NCI-H774 (cell line): ENCODE results near the gene GPRIN2.

ENCODE experiments used
- DNase-seq: peaks from one replicate; lab custom pipeline; 2025; lab: John Stamatoyannopoulos, UW

Gene GPRIN2

DNA sequence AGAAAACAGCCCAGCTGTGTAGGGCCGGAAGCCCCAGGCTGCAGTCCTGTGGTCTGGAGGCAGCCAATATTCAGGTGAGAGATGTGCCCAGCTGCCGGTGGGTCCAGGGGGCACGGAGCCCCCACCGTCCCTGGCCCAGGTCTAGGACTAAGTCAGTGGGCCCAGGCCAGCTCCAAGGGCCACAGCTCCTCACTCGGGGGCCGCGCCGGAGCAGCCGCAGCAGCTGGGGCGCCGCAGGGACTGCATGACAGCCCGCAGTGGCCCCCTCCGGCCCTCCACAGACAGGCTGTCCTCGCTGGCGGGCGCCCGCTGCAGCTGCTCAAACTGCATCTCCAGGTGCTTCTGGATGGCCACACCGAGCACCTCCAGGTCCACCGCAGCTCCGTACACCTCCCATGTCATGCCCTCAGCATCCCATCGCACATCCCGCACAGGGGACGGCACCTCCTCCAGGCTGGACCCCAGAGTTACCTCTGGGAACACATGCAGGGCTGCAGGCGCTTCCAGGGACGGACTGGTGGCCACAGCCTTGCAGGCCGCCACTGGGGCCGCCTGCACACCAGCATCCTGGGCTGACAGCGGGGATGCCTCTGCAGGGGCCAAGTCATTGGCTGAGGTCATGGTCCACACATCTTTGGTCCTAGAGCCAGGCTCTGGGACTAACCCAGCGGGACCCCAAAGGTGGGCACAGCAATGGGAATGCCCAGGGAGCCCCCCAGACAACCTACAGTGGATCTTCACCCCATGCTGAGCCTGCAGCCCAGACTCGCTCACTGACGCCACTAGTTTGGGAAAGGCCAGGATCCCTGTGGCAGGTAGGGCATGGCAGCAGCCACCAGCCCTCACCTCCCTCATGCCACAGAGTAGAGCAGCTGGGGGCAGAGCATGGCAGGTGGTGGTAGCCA is 7.0 kb downstream of the GPRIN2 start:
- DNase-seq: no peak

DNA sequence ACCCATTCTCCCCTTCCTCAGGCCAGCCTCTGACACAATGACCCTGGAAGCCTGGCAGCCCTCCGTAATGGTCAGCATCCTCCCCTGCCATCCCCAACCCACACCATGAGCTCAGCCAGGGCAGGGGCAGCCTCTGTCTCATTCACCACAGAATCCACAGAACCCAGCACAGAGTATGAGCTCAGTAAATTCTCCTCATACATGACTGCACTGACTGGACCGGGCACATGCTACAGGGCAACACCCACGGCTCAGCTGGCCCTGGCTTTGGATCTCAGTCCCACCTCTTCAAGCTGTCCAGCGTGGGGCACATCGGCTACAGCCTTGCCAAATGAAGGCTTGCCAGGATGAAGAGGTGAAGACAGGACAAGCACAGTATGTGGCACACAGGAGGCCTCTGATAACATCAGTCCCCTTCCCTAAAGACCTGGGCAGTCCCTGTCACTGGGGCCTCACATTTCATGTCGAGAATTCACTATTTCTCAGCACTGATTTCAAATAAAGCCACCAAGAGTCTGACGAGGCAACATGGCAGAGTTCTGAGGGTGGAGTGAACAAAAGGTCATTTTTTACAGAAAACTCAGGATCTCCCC is 7.9 kb downstream of the GPRIN2 start:
- no peak for DNase-seq

DNA sequence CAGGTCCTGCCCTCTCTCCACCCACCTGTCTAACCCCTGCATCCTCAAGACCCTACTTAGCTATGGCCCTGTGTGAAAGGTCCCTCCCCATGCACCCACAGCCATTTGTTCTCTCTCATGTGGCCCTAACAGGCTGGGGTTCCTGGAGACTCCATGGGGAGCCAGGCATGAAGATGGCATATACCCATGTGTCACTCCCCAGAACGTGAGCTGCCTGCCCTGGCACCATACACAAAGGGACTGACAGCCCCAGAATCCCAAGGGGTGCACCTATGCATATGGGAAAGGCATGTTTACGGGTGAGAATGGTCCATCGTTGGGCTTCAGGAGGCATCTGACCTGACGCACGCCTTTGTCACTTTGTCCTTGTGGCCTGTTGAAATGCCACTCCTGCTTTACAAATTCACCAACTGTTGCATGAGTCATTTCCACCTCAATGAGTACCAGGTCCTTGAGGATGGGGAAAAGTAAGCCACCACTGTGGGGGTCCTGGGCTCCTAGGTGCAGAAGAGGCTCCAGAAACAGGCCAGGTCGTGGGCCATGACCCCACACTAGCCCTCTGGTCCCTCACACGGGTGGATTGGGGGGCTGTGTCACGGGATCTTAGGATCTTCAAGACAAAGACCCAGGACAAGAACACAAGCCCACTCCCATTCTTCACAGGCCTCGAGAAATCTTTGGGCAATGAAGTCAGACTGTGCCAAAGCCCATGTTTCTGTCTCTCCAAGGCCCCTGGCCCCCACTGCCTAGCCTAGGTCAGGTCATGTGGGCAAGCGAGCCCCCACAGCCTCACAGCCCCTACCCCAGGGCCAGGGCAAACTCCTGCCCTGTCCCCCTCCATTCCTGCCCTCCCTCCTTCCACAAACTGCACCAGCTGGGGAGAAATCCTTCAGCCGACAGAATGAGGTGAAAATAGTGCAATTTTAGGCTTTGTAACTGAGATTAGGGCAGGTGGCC is 8.6 kb downstream of the GPRIN2 start:
- DNase-seq: no peak

DNA sequence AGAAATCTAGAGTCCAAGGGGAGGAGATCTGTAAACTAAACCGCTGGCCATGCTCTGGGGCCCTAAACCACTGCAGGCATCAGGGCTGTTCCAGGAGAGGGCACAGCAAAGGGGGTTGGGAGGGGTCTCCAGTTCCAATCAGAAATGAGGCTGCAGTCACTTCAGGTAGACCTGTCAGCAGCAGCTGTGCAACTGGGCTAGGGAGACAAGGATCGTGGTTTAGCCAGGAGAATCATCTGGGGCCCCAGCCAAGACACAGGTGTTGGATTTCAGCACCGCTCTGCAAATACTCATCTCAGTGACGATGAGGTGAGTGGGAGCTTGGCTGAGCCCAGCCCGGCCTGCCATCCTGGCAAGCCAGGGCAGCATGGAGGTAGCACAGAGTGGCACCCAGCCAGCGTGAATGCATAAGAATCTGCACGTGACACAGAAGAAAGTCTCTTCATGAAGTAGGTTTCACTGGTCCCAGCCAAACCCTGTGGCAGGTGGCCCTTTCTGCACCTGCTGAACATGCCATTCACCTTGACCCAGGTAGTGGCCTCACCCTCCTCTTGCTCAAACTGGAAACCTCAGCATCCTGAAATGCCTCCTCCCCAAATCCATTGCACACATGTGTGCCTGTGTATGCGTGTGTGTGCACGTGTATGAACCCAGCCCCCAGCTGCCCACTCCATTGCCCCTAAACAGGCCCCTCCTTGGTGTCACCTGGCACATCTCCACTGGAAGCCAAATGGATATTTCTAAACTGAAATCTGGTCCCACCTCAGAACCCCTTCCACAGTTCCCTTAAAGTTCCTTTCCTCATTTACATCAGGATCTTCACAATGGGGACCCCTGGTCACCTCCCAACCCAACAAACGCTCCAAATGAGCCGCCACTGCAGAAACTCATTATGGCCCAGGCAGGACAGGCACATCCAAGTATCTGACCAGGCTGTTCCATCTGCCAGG is 9.6 kb downstream of the GPRIN2 start:
- no peak for DNase-seq

DNA sequence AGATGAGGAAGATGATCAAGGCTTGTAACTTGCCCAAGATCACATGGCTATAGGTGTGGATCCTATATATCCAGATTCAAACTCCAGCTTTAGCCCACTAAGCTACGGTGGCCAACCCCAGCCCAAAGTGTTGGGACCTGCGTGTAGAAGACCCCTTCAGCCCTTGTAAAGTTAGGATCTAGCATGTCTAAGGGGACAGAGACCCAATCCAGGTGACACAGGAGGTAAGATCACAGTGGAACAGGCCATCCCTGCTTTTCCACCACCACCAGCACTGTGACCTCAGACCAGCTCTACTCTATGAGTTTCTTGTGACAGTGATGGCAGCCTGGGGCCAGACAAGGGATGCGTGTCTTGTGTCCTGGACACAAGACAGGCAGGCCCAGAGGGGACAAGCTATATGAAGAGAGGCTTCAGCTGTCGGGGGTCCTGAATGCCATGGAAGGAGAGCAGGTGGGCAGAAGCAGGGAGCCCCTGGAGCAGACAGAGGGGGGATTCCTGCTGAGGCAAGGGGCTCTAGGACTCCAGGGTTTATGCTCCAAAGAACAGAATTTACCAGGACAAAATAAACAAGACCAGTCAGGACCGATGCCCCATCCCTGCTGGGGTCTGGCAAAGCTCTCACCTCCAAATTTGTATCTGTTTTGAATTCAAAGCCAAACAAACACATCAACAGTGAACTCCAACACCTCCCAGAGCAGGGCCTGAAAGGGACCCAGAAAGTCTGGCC is 10.4 kb downstream of the GPRIN2 start:
- DNase-seq: no peak

DNA sequence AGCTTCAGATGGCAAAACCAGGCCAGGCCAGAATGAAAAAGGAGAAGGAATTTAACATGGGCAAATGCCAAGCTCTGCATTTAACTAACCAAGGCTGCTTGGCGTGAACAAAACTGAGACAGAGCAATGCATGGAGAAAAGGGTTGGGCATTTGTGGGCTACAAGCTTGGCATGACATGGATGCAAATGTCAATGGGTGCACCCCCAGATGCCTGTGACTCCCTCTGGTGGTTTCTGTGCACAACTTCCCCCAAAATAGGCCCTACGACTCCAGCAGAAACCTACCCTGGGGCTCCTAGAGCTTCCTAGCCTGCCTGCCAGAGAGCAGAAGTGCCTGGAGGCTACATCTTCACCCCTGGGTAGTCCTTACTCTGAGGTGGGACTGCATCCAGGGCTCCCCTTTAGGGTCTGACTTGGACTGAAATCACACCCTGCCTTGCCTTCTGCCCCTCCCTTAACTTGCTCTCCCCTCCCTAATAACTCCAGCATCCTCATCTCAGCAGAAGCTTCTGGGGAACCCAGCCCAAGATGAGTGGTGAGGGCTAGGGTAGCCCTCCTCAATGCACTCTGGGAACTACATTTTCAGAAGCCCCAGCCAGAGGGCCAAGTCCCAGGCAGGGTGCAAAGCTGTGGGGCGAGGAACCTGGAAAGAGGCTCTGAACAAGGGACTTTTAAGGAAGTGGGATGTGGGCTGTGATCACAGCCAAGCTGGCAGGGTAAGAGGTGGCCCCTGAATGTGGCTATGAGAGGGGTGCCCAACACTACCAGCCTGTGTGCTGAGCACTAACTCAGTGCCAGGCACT is 11.3 kb downstream of the GPRIN2 start:
- DNase-seq: no peak

DNA sequence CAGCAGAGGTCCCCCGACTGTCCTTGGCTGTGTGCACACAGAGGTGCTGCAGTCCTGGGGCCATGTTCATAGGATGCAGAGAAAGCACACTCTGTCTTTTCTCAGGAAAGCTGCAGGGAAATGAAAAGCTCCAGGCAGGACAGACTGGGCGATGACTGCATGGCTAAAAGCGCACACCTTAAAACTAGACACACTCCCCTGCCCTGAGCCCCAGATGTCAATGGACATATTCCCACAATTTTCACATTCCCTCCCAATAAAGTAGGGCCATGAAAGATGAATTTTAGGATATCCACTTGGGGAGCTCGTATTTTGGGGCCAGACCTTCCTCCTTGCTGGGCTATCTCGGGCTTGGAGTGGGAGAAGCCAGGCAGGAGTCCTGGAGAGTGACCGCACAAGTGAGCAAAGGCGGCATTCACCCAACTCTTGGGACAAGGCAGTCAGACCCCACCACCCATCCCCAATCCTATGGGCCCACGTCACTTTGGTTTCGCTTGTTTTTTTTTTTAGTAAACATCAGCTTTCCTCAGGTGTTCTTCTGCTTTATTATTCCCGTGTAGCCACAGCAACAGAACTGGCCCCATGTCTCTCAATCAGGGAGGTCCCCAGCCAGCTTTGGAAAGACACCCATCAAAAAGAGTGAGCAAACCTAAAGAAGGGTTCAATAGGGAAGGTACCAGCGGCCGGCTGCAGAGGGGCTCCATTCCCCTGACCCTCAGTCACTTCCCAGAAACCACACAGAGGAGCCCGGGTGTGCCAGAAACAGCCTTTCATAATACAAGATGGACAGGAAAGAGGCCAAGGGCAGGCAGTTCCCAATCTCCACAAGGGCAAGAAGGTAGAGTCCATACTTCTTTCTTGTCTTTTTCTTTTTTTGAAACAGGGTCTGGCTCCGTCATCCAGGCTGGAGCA is 12.7 kb downstream of the GPRIN2 start:
- DNase-seq: no peak

DNA sequence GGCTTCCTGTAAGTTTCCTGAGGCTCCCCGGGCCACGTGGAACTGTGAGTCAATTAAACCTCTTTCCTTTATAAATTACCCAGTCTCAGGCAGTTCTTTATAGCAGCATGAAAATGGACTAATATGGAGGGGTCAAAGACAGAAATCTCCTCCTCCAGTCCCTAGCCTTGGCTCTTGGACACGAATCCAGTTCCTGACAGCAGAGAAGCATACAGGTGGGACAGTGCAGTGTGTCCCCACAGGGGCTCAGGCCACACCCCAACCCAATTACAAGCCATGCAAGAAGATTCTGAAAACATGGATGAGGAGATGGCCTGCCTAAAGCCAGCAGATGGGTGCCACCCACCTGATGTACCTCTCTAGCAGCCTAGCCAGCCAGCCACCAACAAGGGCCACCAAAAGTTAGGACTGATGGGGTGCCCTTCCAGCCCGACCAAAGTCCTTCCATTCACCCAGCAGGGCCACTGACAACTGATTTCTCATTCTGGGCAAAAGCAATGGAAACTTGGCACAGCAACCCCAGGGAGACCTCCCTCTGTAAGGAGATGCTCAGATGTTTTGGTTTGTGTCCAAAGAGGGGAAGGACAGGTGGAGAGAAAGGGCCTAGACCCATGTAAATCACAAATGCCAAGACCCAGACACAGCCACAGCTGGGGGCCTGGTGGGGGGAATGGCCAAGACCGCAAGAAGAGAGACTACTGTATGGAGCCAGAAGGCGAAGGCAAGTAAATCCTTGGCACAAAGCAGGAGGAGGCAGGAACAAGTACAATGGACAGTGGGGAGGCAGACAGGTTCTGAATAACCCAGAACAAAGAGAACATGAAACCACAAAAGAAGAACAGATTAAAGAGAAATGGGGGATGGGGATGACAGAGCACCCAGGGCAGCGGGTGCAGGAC is 13.6 kb downstream of the GPRIN2 start:
- DNase-seq: no peak

DNA sequence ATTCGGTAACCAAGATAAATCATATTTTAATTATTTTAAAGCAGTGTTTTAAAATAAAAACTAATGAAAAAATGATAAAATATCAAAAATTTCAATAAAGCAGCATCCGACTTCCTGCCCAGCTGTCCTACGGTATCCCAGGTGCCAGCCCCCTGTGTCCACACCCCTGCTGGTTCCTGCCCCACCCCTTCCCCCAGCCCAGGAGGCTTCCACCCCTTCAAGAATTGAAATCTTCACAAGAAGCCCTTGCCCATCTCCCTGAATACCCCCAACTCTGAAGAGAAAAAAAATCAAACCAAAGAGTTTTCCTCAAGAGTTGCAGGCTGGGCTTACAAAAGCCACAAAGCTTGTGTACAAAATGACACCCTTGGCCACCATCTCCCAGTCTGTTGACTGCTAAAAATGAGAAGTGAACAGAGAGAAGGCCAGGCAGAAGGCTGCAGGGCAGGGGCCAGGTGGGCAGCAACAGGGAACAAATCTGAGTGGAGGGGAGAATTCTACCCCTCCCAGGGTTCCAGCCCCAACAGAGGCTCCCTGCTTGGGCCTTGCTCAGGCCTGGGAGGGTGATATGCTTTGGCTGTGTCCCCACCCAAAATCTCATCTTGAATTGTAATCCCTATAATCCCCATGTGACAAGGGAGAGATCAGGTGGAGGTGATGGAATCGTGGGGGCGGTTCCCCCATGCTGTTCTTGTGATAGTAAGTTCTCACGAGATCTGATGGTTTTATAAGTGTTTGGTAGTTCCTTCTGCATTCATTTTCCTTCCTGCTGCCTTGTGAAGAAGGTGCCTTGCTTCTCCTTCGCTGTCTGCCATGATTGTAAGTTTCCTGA is 14.5 kb downstream of the GPRIN2 start:
- DNase-seq: no peak

DNA sequence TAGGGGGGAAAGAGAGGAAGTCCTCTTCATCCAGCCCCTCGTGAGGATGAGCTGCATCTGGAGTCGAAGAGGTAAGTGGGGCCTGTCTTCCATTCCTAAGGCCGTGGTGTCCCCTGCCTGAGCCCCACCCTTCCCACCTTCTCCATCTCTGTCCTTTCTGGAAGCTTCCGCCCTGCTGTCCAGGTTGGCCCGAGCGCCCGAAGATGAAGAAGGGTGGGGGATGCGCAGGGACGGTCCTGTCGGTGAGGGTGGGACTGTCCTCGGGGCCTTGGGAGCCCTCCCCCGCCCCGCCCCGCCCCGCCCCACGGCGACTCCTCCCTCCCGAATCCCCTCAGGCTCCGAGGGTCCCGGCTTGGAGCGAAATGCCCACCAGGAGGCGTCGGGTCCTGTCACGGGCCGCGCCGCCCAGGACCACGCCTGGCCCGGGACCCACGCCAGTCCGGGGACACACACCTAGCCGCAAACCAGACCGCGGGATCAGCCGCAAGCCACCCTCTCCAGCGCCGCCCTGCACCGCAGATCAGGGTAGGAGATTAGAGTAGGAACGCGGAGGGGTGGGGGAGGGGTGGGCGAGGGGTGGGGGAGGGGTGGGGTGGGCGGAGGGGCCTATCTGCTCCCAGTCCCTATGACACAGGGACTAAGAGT is 15.3 kb downstream of the GPRIN2 start:
- DNase-seq: no peak

DNA sequence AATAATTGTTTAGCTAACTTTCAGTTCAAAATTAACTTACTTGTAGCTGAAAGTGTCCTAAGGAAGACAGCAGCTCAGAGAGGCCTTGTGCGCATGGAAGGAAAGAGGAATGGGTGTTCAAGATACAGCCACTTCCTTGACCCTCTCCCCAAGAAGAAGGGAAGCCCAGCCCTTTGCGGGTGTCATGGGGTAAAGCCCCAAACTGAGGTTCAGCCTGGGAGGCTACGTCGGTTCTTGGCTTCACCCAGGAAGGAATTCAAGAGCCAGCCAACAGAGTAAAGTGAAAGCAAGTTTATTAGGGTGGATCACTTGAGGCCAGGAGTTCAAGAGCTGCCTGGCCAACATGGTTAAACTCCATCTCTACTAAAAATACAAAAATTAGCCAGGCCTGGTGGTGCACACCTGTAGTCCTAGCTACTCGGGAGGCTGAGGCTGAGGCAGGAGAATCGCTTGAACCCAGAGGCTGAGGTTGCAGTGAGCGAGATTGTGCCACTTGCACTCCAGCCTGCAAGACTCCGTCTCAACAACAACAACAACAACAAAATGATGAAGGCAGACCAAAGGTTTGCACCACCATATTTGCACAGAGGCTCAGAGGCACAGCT is 15.9 kb downstream of the GPRIN2 start:
- no peak for DNase-seq

DNA sequence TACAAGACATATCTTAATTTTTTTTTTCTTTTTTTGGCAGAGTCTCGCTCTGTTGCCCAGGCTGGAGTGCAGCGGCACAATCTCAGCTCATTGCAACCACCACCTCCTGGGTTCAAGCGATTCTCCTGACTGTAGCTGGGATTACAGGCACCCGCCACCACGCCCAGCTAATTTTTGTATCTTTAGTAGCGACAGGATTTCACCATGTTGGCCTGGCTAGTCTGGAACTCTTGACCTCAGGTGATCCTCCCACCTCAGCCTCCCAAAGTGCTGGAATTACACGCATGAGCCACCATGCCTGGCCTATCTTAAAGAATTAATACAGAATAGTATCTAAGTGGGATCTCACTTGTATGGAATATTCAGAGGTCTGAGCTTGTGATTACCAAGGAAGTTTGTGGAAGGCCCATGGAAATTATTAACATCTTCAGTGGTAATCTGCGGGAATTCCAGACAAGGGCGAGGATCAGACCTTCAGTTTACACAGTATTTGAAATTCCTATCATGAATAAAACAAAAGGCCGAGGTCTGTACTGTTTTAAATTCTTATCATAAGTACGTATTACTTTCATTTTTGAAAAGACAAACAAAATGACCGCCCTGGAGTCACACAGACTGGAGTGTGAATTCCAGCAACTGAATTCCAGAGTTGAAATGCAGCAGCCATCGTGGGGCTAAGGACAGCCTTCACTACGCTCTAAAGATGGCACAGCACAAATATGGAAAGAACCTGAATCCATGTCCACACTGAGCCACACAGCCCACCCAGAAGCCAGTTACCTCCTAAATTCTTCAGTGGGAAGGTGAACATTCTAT is 16.7 kb downstream of the GPRIN2 start:
- no peak for DNase-seq

DNA sequence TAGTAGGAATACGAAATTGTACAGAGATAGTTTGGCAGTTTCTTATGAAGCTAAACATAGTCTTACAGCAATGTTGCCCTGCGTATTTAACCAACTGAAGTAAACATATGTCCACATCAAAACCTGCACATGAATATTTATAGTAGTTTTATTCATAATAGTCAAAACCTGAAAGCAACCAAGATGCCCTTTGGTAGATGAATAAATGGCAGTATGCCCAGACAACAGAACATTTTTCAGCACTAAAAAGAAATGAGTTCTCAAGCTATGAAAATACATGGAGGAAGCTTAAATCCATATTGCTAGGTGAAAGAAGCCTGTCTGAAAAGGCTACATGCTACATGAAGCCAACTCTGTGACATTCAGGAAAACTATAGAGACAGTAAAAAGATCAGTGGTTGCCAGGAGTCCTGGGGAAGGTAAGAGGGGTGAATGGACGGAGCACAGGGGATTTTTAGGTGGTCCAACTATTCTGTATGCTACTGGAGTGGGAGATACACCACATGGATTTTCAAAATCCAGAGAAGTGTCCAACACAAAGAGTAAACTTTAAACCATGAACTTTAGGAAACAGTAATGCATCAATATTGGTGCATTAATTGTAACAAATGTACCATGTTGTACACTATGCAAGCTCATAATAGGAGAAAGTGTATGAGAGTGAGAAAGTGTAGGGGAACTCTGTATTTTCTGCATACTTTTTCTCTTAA is 17.6 kb downstream of the GPRIN2 start:
- no peak for DNase-seq

DNA sequence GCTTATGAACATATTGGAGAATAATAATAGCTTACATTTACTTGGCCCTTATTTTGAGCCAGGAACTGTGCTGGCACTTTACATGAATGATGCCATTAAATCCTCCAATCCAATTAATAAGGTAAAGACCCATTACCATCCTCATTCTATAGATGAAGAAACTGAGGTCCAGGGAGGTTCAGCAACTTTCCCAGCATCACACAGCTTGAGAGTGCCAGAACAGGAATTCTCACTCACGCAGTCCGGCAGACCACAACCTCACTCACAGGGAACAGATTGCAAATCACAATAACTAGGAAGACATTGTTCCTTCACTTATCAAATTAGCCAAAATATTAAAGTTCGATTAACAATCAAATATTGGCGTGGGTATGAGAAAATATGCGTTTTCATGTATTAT is 18.3 kb downstream of the GPRIN2 start:
- DNase-seq: no peak
